HG02798 (cell line): ENCODE results near the gene CD163L1.
A peak's percentile ranks its signal among the peaks of the same experiment; 100 is the strongest.

Experiments
- ATAC-seq: cut with Tn5 transposase; IDR thresholded peaks from one replicate; pipeline ENCODE4 v1.9.1; 2021; ENCODE audit warnings: mild to moderate bottlenecking; ENCODE audit not compliant: unreplicated experiment, poor library complexity

The CD163L1 gene

GRCh38 chr12:7411343-7411742, 32.6 kb downstream of the CD163L1 start:
- ATAC-seq = no peak

- no peak for ATAC-seq
These were observed 39.7 kb downstream of the CD163L1 start for GRCh38 chr12:7404275-7404674.

DNA sequence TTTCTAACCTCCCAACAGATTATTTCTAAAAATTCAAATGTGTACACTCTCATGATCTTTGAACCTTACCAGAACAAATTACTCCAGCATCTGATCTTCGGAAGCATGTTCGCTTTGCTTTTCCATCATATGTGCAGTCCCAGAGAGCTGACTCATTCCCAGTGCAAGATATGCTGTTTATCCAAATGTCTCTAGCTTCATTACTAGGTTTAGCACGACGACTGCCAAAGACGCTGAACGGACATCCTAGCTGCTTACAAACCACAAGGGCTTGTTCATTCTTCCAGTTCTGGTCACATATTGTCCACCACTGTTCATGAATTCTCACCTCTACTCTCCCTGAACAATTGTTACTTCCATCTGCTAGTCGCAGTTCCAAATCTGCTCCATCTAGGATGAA, 40.5 kb downstream of the CD163L1 start:
- no peak for ATAC-seq

GRCh38 chr12:7399089-7399488, 44.9 kb downstream of the CD163L1 start:
- no peak for ATAC-seq

GRCh38 chr12:7396418-7396817, 47.5 kb downstream of the CD163L1 start:
- ATAC-seq = no peak

- no peak for ATAC-seq
These were observed 48.0 kb downstream of the CD163L1 start for GRCh38 chr12:7395950-7396349.

- no peak for ATAC-seq
These were observed 56.7 kb downstream of the CD163L1 start for GRCh38 chr12:7387289-7387688.

- no peak for ATAC-seq
These were observed 60.8 kb downstream of the CD163L1 start for GRCh38 chr12:7383157-7383556.

- no peak for ATAC-seq
These were observed 67.8 kb downstream of the CD163L1 start for GRCh38 chr12:7376196-7376595.

- no peak for ATAC-seq
These were observed 68.8 kb downstream of the CD163L1 start for GRCh38 chr12:7375145-7375543.

DNA sequence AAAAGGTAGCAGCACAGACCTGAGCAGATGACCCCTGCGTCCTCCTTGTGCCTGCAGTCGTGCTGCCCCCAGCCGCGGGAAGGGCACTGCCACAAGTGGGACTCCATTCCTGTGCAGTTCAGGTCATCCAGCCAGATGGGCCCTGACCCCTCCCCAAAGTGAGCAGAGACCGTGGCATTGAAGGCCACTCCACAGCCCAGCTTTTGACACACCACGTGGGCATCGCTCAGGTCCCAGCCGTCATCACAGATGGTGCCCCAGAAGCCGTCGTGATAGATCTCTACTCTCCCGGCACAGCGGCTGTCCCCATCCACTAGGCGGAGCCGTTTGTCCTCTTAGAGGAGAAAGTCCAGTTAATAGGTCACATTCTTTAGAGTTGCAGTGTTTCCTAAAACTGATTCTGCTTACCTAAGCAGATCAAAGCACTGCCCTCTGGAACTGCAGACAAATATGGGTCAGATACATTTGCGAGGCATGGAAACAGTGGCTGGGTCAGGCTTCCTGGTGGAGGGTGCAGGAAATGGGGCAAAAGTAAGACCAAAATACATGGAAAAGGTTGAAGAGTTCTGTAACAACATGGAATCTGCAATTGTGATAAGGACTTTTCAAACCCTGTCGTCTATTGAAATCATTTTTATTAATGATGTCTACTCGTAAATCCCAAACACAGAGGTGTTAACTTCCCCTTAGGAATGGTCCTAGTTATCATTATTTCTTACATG, 69.4 kb downstream of the CD163L1 start:
- ATAC-seq = no peak

DNA sequence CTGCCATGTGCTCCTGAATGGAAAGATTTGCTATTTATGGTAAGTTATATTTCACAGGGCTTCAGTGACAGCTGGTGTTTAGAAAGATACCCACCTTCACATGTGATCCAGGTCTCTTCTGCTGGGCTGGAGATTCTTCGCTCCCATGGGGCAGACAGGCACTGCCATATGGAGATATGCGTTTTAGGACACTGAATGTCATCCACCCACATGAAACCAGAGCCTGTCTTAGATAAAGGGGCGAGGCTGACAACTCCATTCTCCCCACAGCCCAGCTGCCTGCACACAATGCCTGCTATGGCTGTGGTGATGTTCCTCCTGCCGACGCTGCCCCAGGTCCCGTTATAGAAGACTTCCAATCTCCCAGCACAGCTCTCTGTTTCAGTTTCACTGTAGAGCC, 70.7 kb downstream of the CD163L1 start:
- no peak for ATAC-seq

- peak; percentile 93 for ATAC-seq
These were observed 74.7 kb downstream of the CD163L1 start for GRCh38 chr12:7369274-7369729.

GRCh38 chr12:7362734-7363133, 81.2 kb downstream of the CD163L1 start:
- ATAC-seq = no peak

GRCh38 chr12:7361265-7361664, 82.7 kb downstream of the CD163L1 start:
- ATAC-seq = peak; percentile 38

DNA sequence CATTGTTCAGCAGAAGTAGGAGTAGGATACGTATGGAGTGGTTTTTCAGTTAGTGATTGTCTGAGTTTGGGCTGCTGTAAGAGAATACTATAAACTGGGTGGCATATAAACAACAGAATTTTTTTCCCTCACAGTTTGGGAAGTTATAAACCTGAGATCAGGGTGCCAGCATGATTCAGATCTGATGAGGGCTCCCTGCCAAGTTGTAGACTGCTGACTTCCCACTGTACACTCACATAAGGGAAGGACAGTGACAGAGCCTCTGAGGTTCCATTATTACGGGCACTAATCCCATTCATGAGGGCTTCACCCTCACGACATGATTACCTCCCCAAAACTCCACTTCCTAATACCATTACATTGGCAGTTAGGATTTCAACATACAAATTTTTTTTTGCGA, 89.4 kb downstream of the CD163L1 start:
- no peak for ATAC-seq

- no peak for ATAC-seq
These were observed 91.3 kb downstream of the CD163L1 start for GRCh38 chr12:7352661-7353060.

DNA sequence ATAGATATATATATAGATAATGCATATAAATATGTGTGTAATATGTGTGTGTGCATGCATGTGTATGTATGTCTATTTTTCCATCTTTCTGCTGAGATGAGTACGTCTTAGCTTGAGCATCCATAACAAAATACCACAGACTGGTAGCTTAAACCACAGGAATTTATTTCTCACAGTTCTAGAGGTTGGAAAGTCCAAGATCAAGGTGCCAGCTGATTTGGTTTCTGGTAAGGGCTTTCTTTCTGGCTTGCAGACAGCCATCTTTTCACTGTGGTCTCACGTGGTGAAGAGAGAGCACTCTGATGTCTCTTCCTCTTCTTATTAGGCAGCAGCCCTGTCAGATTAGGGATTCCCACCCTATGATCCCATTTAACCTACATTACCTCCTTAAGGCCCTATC, 92.8 kb downstream of the CD163L1 start:
- ATAC-seq = no peak

GRCh38 chr12:7349418-7349817, 94.5 kb downstream of the CD163L1 start:
- no peak for ATAC-seq

GRCh38 chr12:7346551-7347225, 97.3 kb downstream of the CD163L1 start:
- ATAC-seq = no peak

- ATAC-seq = no peak
These were observed 98.9 kb downstream of the CD163L1 start for GRCh38 chr12:7344833-7345606.
